ENCODE results near the gene TLX3. TPM values are rescaled to one million over a fixed set of nuclear protein-coding genes. Genes with fewer than 3 reads are reported as not detected.

The TLX3 gene
- total and polyA plus RNA-seq, 2 of the 8 experiments (the other 6 are each of a cell fraction or from before 2014, with no cell fraction given): not detected

DNA sequence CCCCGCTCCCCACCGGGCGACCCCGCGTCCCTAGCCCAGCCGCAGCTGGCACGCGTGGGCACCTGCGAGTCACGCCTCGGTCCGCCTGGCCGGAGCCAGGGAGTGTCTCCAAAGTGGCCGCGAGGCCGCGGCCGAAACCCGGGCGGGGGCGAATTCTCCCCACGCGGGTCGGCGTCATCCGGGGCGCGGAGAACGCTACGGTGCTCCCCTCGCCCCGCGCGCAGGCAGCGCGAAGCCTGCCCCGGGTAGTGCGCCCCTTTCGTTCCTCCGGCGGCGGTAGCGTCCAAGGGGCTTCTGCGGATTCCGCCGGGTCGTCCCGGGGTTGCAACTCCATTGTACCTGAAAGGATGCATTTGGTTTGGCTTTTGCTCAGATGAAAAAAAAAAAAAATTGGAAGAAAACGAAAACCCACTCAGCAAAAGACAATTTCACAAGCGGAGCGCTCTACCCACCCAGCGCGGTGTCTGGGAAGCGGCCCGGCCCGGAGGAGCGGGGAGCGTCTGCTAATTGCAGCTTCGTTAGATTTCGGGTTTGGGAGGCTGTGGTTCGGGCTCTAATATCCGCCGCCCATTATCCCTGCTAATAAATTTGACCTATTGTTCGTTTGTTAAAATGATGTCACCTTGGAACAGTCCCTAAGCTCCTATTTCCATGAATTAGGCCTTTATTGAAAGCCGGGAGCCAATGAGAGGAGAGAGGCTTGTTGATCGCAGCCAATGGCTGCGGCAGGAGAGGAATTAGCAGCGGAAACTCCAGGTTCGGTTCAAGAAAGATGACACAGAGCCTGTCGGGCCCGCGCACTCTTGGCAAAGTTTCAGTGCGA is at the start of gene TLX3 (continued):
- TF ChIP-seq, protein P1, sequence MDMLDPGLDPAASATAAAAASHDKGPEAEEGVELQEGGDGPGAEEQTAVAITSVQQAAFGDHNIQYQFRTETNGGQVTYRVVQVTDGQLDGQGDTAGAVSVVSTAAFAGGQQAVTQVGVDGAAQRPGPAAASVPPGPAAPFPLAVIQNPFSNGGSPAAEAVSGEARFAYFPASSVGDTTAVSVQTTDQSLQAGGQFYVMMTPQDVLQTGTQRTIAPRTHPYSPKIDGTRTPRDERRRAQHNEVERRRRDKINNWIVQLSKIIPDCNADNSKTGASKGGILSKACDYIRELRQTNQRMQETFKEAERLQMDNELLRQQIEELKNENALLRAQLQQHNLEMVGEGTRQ (IDR thresholded peaks at IDR 0.05; ENCODE audit: low read length): no peak
- TF ChIP-seq SP4 (IDR thresholded peaks at IDR 0.05; ENCODE audit: low read length) (no peak), BCL11A (IDR thresholded peaks at IDR 0.05; ENCODE audit: low read depth in 2 of 2, low read length in 2 of 2) (no peak), CREB1 (IDR thresholded peaks at IDR 0.05) (no peak; the same call in 1 of the 2 replicates), SP1 (IDR thresholded peaks at IDR 0.05; ENCODE audit: low read depth, low read length) (peak; percentile 70; the same call in 1 of the 2 replicates), TAF7 (optimal IDR thresholded peaks at IDR 0.05; ENCODE audit: borderline replicate concordance, low read depth, low read length) (no peak), HDAC2 (IDR thresholded peaks at IDR 0.05; ENCODE audit: borderline replicate concordance in 1 of 2, low read depth in 2 of 2, low read length in 2 of 2) (0 out of 4 replicates have a peak, but pooled peaks of 1 of the 2 experiments have one; percentile 16), SUZ12 (IDR thresholded peaks at IDR 0.05; ENCODE audit: low read length) (peak; percentile 81), SP2 (IDR thresholded peaks at IDR 0.05; ENCODE audit: low read length) (no peak), RBBP5 (IDR thresholded peaks at IDR 0.05; ENCODE audit: borderline replicate concordance, low read depth, low read length) (no peak), BACH1 (IDR thresholded peaks at IDR 0.05; ENCODE audit: low read length) (peak; percentile 60)

All from H1 (cell line).